Stimulated activated CD8-positive, alpha-beta memory T cell treated with anti-CD3 and anti-CD28 coated beads, Interleukin-15, amount 100 ng/mL, for 24 hours (primary cell): Measurements from ENCODE around the gene IL24.
"Not testable (repeated sequence)": the region's sequence is repeated elsewhere in the genome, so short reads cannot be mapped to it uniquely, and the experiment has no call there.

Experiments
- DNase-seq: peaks from one replicate; pipeline ENCODE4 v3.0.0-alpha.2; 2020; ENCODE audit warnings: low read depth

The IL24 gene

DNA sequence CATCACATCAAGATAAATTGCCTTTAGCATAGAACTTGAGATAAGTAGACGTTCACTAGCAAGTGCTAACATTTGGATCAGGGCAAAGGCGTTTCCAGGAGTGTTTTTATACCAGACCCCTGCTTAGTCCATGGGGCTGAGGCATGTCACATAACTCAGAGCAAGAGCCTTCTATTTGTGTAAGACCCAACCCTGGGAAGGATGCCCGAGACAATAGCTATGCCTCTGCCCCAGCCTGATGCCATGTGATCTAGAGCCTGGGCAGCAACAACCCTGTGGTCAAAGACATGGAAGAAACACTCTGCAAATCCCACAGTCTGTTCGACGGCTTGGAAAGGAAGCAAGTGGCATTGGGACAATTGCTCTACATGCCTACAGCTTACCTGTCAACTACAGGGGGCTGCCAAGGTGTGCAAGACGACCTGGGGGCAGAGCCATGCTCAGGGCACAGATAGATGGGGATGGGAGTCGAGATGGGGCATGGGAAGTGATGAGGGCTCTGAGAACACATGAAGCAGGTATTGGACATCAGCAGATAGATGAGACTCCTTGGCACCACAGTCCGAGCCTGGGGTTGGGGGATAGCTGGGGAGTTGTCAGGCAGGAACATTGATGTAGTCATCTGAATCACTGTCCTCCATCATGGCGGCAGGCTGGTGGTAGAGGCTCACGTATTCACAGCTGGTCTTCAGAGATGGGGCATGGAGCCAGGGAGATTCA, 7.3 kb downstream of the IL24 start:
- DNase-seq = no peak

- no peak for DNase-seq
These were observed 8.3 kb downstream of the IL24 start for GRCh38 chr1:206905295-206906164.

DNA sequence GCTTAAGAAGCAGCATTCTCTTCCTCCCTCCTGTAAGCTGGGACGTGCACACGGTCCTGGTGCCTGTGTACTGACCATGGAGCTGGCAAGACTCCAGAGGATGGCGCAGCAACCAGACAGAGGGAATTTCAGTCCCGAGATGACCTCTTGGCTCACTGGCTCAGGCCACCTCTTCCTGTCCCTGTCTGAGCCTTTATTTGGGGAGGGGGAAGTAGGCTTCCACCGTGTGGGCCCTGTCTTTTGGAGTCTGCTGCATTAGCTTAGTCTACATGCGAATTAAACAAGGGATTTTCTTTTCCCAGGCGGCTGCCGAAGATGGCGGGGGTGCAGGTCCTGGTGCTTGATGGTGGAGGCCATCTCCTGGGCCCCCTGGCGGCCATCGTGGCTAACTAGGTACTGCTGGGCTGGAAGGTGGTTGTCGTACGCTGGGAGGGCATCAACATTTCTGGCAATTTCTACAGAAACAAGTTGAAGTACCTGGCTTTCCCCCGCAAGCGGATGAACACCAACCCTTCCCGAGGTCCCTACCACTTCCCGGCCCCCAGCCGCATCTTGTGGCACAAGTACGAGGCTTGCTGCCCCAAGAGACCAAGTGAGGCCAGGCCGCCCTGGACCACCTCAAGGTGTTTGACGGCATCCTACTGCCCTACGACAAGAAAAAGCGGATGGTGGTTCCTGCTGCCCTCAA, 10.2 kb downstream of the IL24 start:
- no peak for DNase-seq

GRCh38 chr1:206908038-206908437, 10.8 kb downstream of the IL24 start:
- DNase-seq = no peak

GRCh38 chr1:206909161-206909882, 12.1 kb downstream of the IL24 start:
- no peak for DNase-seq

DNA sequence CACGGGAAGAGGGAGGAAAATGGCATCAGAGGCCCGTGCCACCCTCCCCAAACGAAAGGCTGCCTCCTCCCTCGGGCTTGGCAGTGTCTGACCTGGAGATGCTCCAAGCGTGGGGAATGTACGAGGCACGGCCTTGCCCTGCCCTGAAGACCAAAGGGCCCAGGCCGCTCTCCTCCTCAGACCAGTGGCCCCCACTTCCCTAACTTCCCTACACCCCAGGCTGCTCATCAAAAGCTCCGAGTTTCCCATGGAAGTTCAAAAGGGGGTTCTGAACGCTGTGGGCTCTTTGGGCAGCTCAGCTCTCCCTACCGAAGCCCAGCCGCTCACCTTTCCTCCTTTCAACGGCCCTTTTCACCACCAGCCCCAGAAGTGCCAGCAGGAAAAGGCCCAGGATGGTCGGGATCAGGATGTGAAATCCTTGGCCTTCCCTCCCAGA, 12.7 kb downstream of the IL24 start:
- DNase-seq = no peak

DNA sequence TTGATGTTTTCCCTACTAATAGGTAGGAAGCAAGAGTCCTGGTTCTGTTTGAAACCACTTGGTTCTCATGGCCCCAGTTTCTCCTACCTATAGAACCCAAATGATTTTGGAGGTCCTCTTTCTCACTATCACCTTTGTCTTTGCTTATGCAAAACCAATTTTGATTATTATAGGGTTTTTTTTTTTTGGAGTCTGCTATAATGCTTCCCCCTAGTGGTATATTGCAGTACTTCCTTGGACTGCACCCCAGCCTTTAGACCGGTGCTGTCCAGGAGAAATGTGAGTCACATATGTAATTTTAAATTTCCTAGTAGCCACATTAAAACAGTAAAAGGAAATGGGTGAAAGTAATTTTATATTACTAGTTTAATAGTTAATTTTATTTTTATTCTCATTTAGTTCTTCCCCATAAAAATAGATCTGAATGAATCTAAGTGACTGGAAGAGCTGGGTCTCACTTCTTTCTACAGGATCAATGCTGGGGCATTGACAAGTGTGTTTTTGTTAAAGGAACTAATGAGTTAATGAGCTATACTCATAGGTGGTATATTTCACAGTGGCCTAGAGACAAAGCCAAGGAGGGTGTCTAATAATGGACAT, 13.9 kb downstream of the IL24 start:
- no peak for DNase-seq

- no peak for DNase-seq
These were observed 15.3 kb downstream of the IL24 start for GRCh38 chr1:206912445-206913095.

DNA sequence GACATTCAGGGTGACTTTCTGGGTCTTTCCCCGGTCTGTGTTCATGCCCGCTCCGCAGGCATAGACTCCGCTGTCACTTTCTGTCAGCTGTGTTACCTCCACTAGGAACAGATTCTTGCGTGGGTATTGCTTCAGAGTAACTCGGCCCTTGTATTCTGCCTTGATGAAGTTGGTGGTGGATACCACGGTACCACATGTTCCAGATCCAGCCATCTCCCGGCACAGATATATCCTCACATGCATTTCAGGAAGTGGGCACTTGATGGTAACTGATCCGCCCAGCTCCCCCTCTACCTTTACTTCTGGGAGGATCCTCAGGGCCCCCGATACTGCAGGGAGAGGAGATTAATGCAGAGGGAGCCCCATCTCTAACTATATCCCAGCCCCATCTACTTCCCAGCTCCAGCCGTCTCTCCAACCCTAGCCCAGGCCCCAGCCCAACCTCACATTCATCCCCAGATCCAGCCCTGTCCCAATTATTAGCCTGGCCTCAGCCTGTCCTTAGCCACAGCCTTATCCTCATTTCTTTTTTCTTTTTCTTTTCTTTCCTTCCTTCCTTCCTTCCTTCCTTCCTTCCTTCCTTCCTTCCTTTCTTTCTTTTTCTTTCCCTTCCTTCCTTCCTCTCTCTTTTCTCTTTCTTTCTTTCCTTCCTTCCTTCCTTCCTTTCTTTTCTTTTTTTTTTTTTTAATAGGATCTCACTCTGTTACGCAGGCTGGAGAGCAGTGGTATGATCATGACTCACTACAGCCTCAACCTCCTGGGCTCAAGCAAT, 16.7 kb downstream of the IL24 start:
- DNase-seq = no peak

DNA sequence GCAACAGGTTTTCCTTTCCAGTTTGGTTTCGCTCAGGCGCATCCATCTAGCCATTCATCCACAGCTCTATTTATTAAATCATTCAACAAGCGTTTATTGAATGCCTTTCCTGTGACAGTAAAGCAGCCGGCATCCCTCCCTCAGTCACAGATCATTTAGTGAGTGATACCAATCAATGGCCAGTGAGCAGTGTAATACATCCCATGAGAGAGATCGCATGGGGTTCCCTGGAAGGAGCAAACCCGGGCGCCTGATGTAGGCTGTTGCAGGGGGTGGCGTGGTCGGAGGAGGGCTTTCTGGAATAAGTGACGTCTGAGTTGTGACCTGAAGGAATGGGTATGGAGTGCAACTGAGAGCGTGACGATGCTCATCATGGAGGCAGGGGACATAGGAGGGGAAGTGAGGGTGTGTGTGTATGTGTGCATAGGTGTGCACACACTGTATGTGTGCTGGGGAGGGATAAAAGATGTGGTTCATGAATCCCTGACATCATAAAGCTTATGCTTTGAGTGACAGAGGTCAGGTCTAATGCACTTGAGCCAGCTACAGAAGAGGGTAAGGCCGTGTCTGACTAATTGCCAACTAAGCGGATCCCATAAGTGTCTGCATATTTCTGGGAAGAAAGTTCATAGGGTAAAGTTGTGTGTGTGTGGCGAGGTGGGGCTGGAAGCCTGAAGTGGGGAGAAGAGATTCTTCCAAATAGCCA, 17.9 kb downstream of the IL24 start:
- no peak for DNase-seq

- no peak for DNase-seq
These were observed 18.9 kb downstream of the IL24 start for GRCh38 chr1:206916000-206916709.

DNA sequence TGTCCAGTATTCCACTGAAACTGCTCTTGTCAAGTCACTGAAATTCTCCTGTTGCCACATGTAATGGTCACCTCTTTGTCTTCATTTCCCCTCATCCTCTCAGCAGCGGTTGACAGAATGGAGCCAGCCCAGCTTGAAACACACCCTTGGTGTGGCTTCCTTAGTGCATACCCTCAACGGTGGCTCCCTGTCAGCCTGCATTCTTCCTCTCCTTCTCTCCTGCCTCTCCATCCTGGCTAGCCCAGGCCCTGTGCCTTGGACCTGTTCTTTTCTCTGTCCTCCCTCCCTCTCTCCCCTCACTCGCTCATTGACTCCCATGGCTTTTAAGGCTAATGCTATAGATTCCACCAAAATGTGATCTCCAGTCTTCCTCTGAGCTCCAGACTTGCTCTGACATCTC, 20.8 kb downstream of the IL24 start:
- DNase-seq = no peak

- DNase-seq = no peak
These were observed 24.6 kb downstream of the IL24 start, which contains the start of gene FCMR for GRCh38 chr1:206921772-206922265. FCMR (minus strand) TSS chr1:206921941; CDS start chr1:206921854, 87 bp downstream.

GRCh38 chr1:206922524-206922923, 25.3 kb downstream of the IL24 start:
- no peak for DNase-seq

DNA sequence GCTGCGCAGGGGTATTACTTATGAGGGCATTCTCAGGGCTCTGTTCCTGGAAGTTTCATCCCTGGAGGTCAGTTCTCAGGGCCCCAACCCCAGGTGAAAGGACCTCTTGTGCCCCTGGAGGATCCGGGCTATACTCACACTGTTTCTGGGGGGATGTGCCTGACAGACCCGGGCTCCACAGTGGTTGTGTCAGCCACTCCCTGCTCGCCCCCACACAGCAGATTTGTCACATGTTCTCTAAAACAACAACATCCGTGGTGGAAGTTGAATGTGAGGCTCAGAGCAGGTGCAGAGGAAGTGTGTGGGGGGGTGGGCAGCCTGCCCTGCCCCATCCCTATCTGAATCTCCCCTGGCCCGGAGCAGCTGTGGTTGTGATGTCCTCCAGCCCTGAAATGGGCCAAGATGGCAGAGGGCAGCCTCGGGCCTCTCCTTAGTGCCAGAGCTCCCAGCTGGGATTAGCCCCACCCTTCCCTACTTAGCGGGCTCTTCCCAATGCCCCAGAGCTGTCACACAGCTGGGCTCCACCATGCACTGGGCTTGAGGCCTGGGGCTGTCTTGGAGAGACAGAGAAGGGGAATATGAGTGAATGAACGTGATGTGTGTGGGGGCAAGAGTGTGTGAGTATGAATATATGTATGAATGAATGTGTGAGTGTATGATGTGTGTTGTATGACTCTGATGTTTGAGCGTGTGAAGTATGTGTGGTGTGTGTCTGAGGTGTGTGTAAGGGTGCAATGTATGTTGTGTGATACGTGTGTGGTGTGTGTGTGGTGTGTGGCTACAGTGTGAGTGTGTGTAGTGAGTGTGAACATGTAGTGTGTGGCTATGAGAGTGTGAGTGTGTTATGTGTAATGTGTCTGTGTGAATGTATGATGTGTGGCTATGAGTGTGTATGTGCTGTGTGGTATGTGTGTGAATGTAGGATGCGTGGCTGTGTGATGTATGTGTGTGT, 26.0 kb downstream of the IL24 start:
- no peak for DNase-seq

DNA sequence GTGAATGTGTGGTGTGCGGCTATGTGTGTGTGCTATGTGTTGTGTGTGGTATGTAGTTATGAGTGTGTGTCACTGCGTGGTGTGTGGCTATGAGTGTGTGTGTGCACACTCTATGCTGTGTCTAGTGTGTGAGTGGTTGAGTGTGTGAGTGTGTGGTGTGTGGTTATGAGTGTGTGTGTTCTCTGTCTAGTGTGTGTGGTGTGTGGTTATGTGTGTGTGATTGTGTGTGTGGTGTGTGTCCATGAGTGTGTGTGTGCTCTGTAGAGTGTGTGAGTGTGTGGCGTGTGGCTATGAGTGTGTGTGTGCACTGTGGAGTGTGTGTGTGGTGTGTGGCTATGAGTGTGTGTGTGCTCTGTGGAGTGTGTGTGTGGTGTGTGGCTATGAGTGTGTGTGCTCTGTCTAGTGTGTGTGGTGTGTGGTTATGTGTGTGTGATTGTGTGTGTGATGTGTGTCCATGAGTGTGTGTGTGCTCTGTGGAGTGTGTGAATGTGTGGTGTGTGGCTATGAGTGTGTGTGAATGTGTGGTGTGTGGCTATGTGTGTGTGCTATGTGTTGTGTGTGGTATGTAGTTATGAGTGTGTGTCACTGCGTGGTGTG, 26.8 kb downstream of the IL24 start:
- DNase-seq = not testable (repeated sequence)

- DNase-seq = no peak
These were observed 27.4 kb downstream of the IL24 start for GRCh38 chr1:206924592-206925105.
